Measurements from ENCODE around the gene ZBTB42. TPM values are rescaled to one million over a fixed set of nuclear protein-coding genes. Genes with fewer than 3 reads are reported as not detected.
A peak's percentile ranks its signal among the peaks of the same experiment; 100 is the strongest.

The ZBTB42 gene
- total and polyA plus RNA-seq, 3 donors from 2014 or later = 6.1 to 8.4 (median 7.1) TPM

DNA sequence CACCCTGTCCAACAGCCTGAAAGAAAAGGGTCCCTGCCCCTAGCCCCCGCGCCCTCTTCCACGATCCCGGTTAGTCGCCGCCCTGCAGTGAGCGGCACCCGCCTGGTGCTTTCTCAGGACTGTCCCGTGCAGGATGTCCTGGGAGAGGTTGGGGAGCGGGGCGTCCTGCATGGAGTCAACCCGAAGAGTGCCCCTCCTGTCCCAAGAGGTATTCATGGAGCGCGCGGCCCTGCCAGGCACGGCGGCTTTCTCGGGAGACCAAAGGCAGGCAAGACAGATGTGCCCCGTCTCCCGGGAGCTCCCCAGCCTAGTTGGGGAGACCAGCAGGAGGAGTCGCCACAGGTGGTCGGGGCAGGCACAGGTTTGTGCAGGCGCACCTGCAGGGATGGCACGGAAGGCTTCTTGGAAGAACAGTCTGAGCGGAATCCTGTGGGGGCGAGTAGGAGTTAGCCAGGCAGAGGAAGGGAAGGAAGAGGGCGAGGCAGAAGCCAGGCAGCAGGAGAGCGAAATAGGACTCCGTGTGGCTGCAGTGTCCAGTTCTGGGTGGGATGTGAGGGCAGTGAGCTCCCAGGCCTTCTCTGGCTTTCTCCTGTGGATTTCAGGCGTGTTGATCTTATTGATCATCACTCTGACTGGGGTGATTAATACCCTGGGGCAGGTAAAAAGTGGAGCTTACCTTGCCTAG lies 47.2 kb upstream of the ZBTB42 start:
- intact Hi-C loops (cut with DNase I; ENCODE audit: low total_unique reads) = no loop called here
- H3K4me1 ChIP-seq = peaks cover 27% of the 10 kb centered on the region
- WGBS, 2 donors = 1 to 2% methylated on average over 23 to 29 of the region's 30 CpGs
- no peak for DNase-seq
- H3K9me3 ChIP-seq = no peaks in the 10 kb centered on the region
- peak overlapping the region; percentile 85 to 86 for H3K27ac ChIP-seq
- H3K4me3 ChIP-seq = peak overlapping the region; percentile 97 to 100
- no peaks in the 10 kb centered on the region for H3K27me3 ChIP-seq
- H3K36me3 ChIP-seq (ENCODE audit: low read depth, missing control alignments) = no peaks in the 10 kb centered on the region
- TF ChIP-seq POLR2A (IDR thresholded peaks at IDR 0.05) = no peak
- TF ChIP-seq, protein P1, sequence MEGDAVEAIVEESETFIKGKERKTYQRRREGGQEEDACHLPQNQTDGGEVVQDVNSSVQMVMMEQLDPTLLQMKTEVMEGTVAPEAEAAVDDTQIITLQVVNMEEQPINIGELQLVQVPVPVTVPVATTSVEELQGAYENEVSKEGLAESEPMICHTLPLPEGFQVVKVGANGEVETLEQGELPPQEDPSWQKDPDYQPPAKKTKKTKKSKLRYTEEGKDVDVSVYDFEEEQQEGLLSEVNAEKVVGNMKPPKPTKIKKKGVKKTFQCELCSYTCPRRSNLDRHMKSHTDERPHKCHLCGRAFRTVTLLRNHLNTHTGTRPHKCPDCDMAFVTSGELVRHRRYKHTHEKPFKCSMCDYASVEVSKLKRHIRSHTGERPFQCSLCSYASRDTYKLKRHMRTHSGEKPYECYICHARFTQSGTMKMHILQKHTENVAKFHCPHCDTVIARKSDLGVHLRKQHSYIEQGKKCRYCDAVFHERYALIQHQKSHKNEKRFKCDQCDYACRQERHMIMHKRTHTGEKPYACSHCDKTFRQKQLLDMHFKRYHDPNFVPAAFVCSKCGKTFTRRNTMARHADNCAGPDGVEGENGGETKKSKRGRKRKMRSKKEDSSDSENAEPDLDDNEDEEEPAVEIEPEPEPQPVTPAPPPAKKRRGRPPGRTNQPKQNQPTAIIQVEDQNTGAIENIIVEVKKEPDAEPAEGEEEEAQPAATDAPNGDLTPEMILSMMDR (IDR thresholded peaks at IDR 0.05) = no peak

DNA sequence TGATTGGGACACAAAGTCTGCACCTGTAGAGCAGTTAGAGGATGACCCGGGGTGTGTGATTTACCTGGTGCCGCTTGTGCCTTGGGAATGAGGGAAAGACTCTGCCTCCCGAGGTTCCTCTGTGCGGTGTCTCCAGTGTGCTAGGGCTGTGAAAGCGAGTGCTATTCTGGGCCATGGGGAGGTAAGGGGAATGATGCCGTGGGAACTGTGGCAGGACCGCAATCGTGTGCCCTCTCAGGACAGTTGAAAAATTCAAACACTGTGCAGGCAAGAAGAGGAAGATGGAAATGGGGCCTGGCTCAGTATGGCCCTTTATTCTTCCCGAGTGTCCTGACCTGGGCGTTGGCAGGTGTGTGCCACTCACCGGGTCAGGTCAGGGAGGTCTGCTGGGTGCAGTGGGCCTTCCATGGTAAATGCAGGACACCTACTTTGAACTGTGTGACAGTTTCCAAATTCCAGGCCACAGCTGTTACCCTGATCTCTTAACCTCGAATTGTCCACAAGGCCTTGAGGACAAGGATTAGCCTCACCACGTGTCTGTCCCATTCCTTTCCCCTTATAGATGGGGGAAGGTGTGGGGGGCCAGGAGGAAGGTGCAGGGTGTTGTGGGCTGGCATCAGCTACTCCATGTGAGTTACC lies 46.6 kb upstream of the ZBTB42 start:
- Histone ChIP-seq H3K9me3 (no peaks in the 10 kb centered on the region), H3K4me3 (peak overlapping the region; percentile 97 to 100), H3K27me3 (no peaks in the 10 kb centered on the region), H3K27ac (no peak overlapping the region), H3K36me3 (ENCODE audit: low read depth, missing control alignments) (no peaks in the 10 kb centered on the region), H3K4me1 (peaks cover 23% of the 10 kb centered on the region)
- no peak for DNase-seq
- TF ChIP-seq, protein P1 (IDR thresholded peaks at IDR 0.05) = no peak
- no peak for TF ChIP-seq POLR2A (IDR thresholded peaks at IDR 0.05)
- intact Hi-C loops (cut with DNase I; ENCODE audit: low total_unique reads) = no loop called here
- WGBS, 2 donors = 24 to 49% methylated on average over 12 to 13 of the region's 13 CpGs

DNA sequence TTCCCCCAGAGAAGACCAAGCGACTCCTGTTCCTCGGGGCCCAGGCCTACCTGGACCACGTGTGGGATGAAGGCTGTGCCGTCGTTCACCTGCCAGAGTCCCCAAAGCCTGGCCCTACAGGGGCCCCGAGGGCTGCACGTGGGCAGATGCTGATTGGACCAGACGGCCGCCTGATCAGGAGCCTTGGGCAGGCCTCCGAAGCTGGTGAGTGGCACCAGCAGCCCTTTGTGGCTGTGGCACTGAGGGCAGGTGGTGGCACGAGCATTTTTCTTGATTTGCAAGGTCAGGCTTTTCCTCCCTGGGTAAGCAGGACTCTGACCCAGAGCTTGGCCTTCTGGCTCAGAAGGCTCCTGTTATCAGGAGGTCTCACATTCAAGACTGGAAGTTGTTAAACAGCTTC lies 45.3 kb upstream of the ZBTB42 start:
- intact Hi-C loops (cut with DNase I; ENCODE audit: low total_unique reads) = no loop called here
- no peak for DNase-seq
- no peaks in the 10 kb centered on the region for H3K27me3 ChIP-seq
- TF ChIP-seq, protein P1 (IDR thresholded peaks at IDR 0.05) = no peak
- TF ChIP-seq POLR2A (IDR thresholded peaks at IDR 0.05) = no peak
- 75 to 84% methylated on average over 9 to 11 of the region's 11 CpGs for WGBS, 2 donors
- H3K4me1 ChIP-seq = peaks cover 19% of the 10 kb centered on the region
- H3K9me3 ChIP-seq = no peaks in the 10 kb centered on the region
- H3K4me3 ChIP-seq = no peak overlapping the region
- H3K36me3 ChIP-seq (ENCODE audit: low read depth, missing control alignments) = no peaks in the 10 kb centered on the region
- H3K27ac ChIP-seq = no peak overlapping the region

DNA sequence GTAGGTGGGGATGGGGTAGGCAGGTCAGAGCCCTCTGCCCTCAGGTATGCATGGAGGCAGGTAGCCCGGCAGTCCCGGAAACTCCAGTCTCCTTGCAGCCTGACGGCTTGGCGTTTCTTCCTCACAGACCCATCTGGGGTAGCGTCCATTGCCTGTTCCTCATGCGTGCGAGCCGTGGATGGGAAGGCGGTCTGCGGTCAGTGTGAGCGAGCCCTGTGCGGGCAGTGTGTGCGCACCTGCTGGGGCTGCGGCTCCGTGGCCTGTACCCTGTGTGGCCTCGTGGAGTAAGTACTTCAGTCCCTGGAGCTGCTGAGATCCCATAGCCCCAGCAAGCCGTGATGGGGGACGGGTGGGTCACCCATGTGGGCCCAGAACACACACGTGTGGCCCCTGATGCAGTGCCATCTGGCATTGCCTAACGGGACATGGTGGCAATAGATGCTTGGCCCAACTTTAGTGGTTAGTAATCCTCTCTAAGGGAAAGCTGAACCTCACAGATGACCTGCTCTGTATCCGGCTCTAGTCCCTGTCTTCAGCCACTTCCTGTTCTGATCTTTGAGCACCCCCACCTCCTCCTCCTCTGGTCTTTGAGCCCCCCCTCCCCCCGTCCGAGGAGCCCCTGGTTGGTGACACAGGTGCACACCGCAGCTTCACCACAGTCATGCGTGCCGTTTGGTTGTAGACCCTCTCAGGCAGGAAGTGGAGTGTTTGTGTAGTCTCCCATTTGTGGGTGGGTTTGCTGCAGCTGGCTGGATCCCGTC lies 44.2 kb upstream of the ZBTB42 start:
- no peaks in the 10 kb centered on the region for H3K9me3 ChIP-seq
- peaks cover 19% of the 10 kb centered on the region for H3K4me1 ChIP-seq
- intact Hi-C loops (cut with DNase I; ENCODE audit: low total_unique reads) = no loop called here
- TF ChIP-seq, protein P1 (IDR thresholded peaks at IDR 0.05) = no peak
- TF ChIP-seq POLR2A (IDR thresholded peaks at IDR 0.05) = no peak
- no peak overlapping the region for H3K4me3 ChIP-seq
- H3K27ac ChIP-seq = no peak overlapping the region
- 68 to 85% methylated on average over 4 to 27 of the region's 27 CpGs for WGBS, 2 donors
- H3K36me3 ChIP-seq (ENCODE audit: low read depth, missing control alignments) = no peaks in the 10 kb centered on the region
- H3K27me3 ChIP-seq = no peaks in the 10 kb centered on the region
- no peak for DNase-seq
